ENCODE measurements around the gene PRKCE. TPM values are rescaled to one million over a fixed set of nuclear protein-coding genes. Genes with fewer than 3 reads are reported as not detected.

Gene PRKCE
- total and polyA plus RNA-seq, 7 experiments from 2014 or later = 1.4 to 37.9 (median 19.5) TPM

- Mint-ChIP-seq H3K9me3 (no peaks in the 10 kb centered on the region), H3K36me3 (peaks cover 0 to 2% (median 0%) of the 10 kb centered on the region in 5 donors), H3K27ac (no peak overlapping the region), H3K4me1 (peaks cover 0 to 6% (median 0%) of the 10 kb centered on the region in 7 donors), H3K27me3 (no peaks in the 10 kb centered on the region), H3K4me3 (no peak overlapping the region)
- POLR2A ChIA-PET = interaction anchor here (0.5 kb wide), 1 partner anchor 97 kb away, joined by 3 read pairs; no protein-coding TSS in a partner anchor
- Histone ChIP-seq H3K27ac (ENCODE audit: low read depth, low read length) (no peak overlapping the region), H3K9me3 (ENCODE audit: control insufficient read depth in 2 of 3, low read length in 3 of 3) (no peaks in the 10 kb centered on the region), H3K4me3 (ENCODE audit: low read length) (no peak overlapping the region), H3K27me3 (ENCODE audit: control insufficient read depth in 2 of 2, insufficient read depth in 2 of 2, low read length in 2 of 2) (no peaks in the 10 kb centered on the region), H3K36me3 (ENCODE audit: control insufficient read depth in 2 of 3, insufficient read depth in 3 of 3, low read length in 3 of 3) (no peaks in the 10 kb centered on the region), H3K4me1 (ENCODE audit: control insufficient read depth in 2 of 2, insufficient read depth in 2 of 2, low read length in 2 of 2) (no peaks in the 10 kb centered on the region)
- intact Hi-C loops (cut with micrococcal nuclease) = no loop called here
- CTCF ChIA-PET = no interaction called here
- ATAC-seq (no peak), DNase-seq (no peak)
Measured at GRCh38 chr2:46042207-46042637, 390.7 kb downstream of the PRKCE start.

GRCh38 chr2:46042711-46043110, 391.2 kb downstream of the PRKCE start:
- peaks cover 0 to 2% (median 0%) of the 10 kb centered on the region in 5 donors for H3K36me3 Mint-ChIP-seq
- H3K27me3 ChIP-seq (ENCODE audit: control insufficient read depth in 2 of 2, insufficient read depth in 2 of 2, low read length in 2 of 2) = no peaks in the 10 kb centered on the region
- no peak overlapping the region for H3K4me3 Mint-ChIP-seq
- ChIA-PET POLR2A (interaction anchor here (0.5 kb wide), 1 partner anchor 97 kb away, joined by 3 read pairs; no protein-coding TSS in a partner anchor), CTCF (no interaction called here)
- intact Hi-C loops (cut with micrococcal nuclease) = no loop called here
- H3K27ac ChIP-seq (ENCODE audit: low read depth, low read length) = no peak overlapping the region
- H3K4me1 ChIP-seq (ENCODE audit: control insufficient read depth in 2 of 2, insufficient read depth in 2 of 2, low read length in 2 of 2) = no peaks in the 10 kb centered on the region
- no peak for ATAC-seq
- no peak overlapping the region for H3K27ac Mint-ChIP-seq
- H3K27me3 Mint-ChIP-seq = no peaks in the 10 kb centered on the region
- no peak overlapping the region for H3K4me3 ChIP-seq (ENCODE audit: low read length)
- peaks cover 0 to 6% (median 0%) of the 10 kb centered on the region in 7 donors for H3K4me1 Mint-ChIP-seq
- no peaks in the 10 kb centered on the region for H3K9me3 ChIP-seq (ENCODE audit: control insufficient read depth in 2 of 3, low read length in 3 of 3)
- DNase-seq = no peak
- no peaks in the 10 kb centered on the region for H3K36me3 ChIP-seq (ENCODE audit: control insufficient read depth in 2 of 3, insufficient read depth in 3 of 3, low read length in 3 of 3)
- H3K9me3 Mint-ChIP-seq = no peaks in the 10 kb centered on the region

GRCh38 chr2:46045888-46046287, 394.4 kb downstream of the PRKCE start:
- intact Hi-C loops (cut with micrococcal nuclease) = no loop called here
- DNase-seq (no peak), ATAC-seq (no peak)
- H3K36me3 Mint-ChIP-seq = peaks cover 0 to 11% (median 0%) of the 10 kb centered on the region in 5 donors
- H3K4me1 Mint-ChIP-seq = peaks cover 0 to 12% (median 0%) of the 10 kb centered on the region in 7 donors
- Histone ChIP-seq H3K4me3 (ENCODE audit: low read length) (no peak overlapping the region), H3K27ac (ENCODE audit: low read depth, low read length) (no peak overlapping the region), H3K4me1 (ENCODE audit: control insufficient read depth in 2 of 2, insufficient read depth in 2 of 2, low read length in 2 of 2) (no peaks in the 10 kb centered on the region), H3K36me3 (ENCODE audit: control insufficient read depth in 2 of 3, insufficient read depth in 3 of 3, low read length in 3 of 3) (no peaks in the 10 kb centered on the region), H3K27me3 (ENCODE audit: control insufficient read depth in 2 of 2, insufficient read depth in 2 of 2, low read length in 2 of 2) (no peaks in the 10 kb centered on the region), H3K9me3 (ENCODE audit: control insufficient read depth in 2 of 3, low read length in 3 of 3) (no peaks in the 10 kb centered on the region)
- no peak overlapping the region for H3K4me3 Mint-ChIP-seq
- no peak overlapping the region for H3K27ac Mint-ChIP-seq
- H3K9me3 Mint-ChIP-seq = no peaks in the 10 kb centered on the region
- ChIA-PET POLR2A (no interaction called here), CTCF (interaction anchor here (0.7 kb wide), 1 partner anchor 739 kb away, joined by 3 read pairs; no protein-coding TSS in a partner anchor)
- no peaks in the 10 kb centered on the region for H3K27me3 Mint-ChIP-seq

- Mint-ChIP-seq H3K9me3 (no peaks in the 10 kb centered on the region), H3K27me3 (no peaks in the 10 kb centered on the region), H3K4me1 (peaks cover 0 to 17% (median 0%) of the 10 kb centered on the region in 7 donors), H3K27ac (no peak overlapping the region), H3K4me3 (no peak overlapping the region), H3K36me3 (peaks cover 0 to 22% (median 0%) of the 10 kb centered on the region in 5 donors)
- Histone ChIP-seq H3K9me3 (ENCODE audit: control insufficient read depth in 2 of 3, low read length in 3 of 3) (no peaks in the 10 kb centered on the region), H3K4me1 (ENCODE audit: control insufficient read depth in 2 of 2, insufficient read depth in 2 of 2, low read length in 2 of 2) (no peaks in the 10 kb centered on the region), H3K27me3 (ENCODE audit: control insufficient read depth in 2 of 2, insufficient read depth in 2 of 2, low read length in 2 of 2) (no peaks in the 10 kb centered on the region), H3K27ac (ENCODE audit: low read depth, low read length) (no peak overlapping the region), H3K4me3 (ENCODE audit: low read length) (no peak overlapping the region), H3K36me3 (ENCODE audit: control insufficient read depth in 2 of 3, insufficient read depth in 3 of 3, low read length in 3 of 3) (no peaks in the 10 kb centered on the region)
- ChIA-PET CTCF (interaction anchor here (1.0 kb wide), 1 partner anchor 16 kb away, joined by 3 read pairs; no protein-coding TSS in a partner anchor), POLR2A (no interaction called here)
- DNase-seq = no peak
- no peak for ATAC-seq
- intact Hi-C loops (cut with micrococcal nuclease) = no loop called here
Measured at GRCh38 chr2:46047290-46047689, 395.8 kb downstream of the PRKCE start.

- no peaks in the 10 kb centered on the region for H3K9me3 ChIP-seq (ENCODE audit: control insufficient read depth in 2 of 3, low read length in 3 of 3)
- H3K4me1 ChIP-seq (ENCODE audit: control insufficient read depth in 2 of 2, insufficient read depth in 2 of 2, low read length in 2 of 2) = no peaks in the 10 kb centered on the region
- intact Hi-C loops (cut with micrococcal nuclease) = no loop called here
- DNase-seq = no peak
- ChIA-PET CTCF (no interaction called here), POLR2A (no interaction called here)
- no peaks in the 10 kb centered on the region for H3K27me3 Mint-ChIP-seq
- no peak overlapping the region for H3K4me3 Mint-ChIP-seq
- H3K27ac ChIP-seq (ENCODE audit: low read depth, low read length) = no peak overlapping the region
- H3K27ac Mint-ChIP-seq = no peak overlapping the region
- peaks cover 0 to 20% (median 0%) of the 10 kb centered on the region in 7 donors for H3K4me1 Mint-ChIP-seq
- H3K36me3 ChIP-seq (ENCODE audit: control insufficient read depth in 2 of 3, insufficient read depth in 3 of 3, low read length in 3 of 3) = no peaks in the 10 kb centered on the region
- no peak for ATAC-seq
- no peaks in the 10 kb centered on the region for H3K27me3 ChIP-seq (ENCODE audit: control insufficient read depth in 2 of 2, insufficient read depth in 2 of 2, low read length in 2 of 2)
- peaks cover 0 to 25% (median 0%) of the 10 kb centered on the region in 5 donors for H3K36me3 Mint-ChIP-seq
- H3K9me3 Mint-ChIP-seq = no peaks in the 10 kb centered on the region
- no peak overlapping the region for H3K4me3 ChIP-seq (ENCODE audit: low read length)
Measured at GRCh38 chr2:46048693-46049092, 397.2 kb downstream of the PRKCE start.

- no peak for DNase-seq
- Mint-ChIP-seq H3K27me3 (no peaks in the 10 kb centered on the region), H3K4me1 (peaks cover 0 to 20% (median 0%) of the 10 kb centered on the region in 7 donors), H3K9me3 (peaks cover 0 to 1% (median 0%) of the 10 kb centered on the region in 11 donors), H3K36me3 (peaks cover 0 to 31% (median 0%) of the 10 kb centered on the region in 5 donors), H3K4me3 (no peak overlapping the region), H3K27ac (no peak overlapping the region)
- no peaks in the 10 kb centered on the region for H3K4me1 ChIP-seq (ENCODE audit: control insufficient read depth in 2 of 2, insufficient read depth in 2 of 2, low read length in 2 of 2)
- H3K36me3 ChIP-seq (ENCODE audit: control insufficient read depth in 2 of 3, insufficient read depth in 3 of 3, low read length in 3 of 3) = no peaks in the 10 kb centered on the region
- H3K4me3 ChIP-seq (ENCODE audit: low read length) = no peak overlapping the region
- intact Hi-C loops (cut with micrococcal nuclease) = no loop called here
- no peak overlapping the region for H3K27ac ChIP-seq (ENCODE audit: low read depth, low read length)
- no peaks in the 10 kb centered on the region for H3K9me3 ChIP-seq (ENCODE audit: control insufficient read depth in 2 of 3, low read length in 3 of 3)
- H3K27me3 ChIP-seq (ENCODE audit: control insufficient read depth in 2 of 2, insufficient read depth in 2 of 2, low read length in 2 of 2) = no peaks in the 10 kb centered on the region
- ChIA-PET POLR2A (no interaction called here), CTCF (interaction anchor here (0.8 to 3.6 kb wide), 2 partner anchors 13 to 1864 kb away, joined by 3 to 14 read pairs; no protein-coding TSS in a partner anchor)
- no peak for ATAC-seq
Measured at GRCh38 chr2:46050027-46050426, 398.6 kb downstream of the PRKCE start.

- no peaks in the 10 kb centered on the region for H3K27me3 Mint-ChIP-seq
- ChIA-PET CTCF (interaction anchor here (3.6 kb wide), 1 partner anchor 13 kb away, joined by 14 read pairs; no protein-coding TSS in a partner anchor), POLR2A (no interaction called here)
- H3K9me3 Mint-ChIP-seq = peaks cover 0 to 1% (median 0%) of the 10 kb centered on the region in 11 donors
- no peak overlapping the region for H3K4me3 ChIP-seq (ENCODE audit: low read length)
- ATAC-seq (no peak), DNase-seq (no peak)
- peaks cover 0 to 33% (median 4%) of the 10 kb centered on the region in 5 donors for H3K36me3 Mint-ChIP-seq
- H3K27ac ChIP-seq (ENCODE audit: low read depth, low read length) = no peak overlapping the region
- H3K4me1 Mint-ChIP-seq = peaks cover 0 to 20% (median 0%) of the 10 kb centered on the region in 7 donors
- no peaks in the 10 kb centered on the region for H3K36me3 ChIP-seq (ENCODE audit: control insufficient read depth in 2 of 3, insufficient read depth in 3 of 3, low read length in 3 of 3)
- intact Hi-C loops (cut with micrococcal nuclease) = no loop called here
- no peak overlapping the region for H3K4me3 Mint-ChIP-seq
- H3K4me1 ChIP-seq (ENCODE audit: control insufficient read depth in 2 of 2, insufficient read depth in 2 of 2, low read length in 2 of 2) = no peaks in the 10 kb centered on the region
- no peaks in the 10 kb centered on the region for H3K9me3 ChIP-seq (ENCODE audit: control insufficient read depth in 2 of 3, low read length in 3 of 3)
- no peak overlapping the region for H3K27ac Mint-ChIP-seq
- no peaks in the 10 kb centered on the region for H3K27me3 ChIP-seq (ENCODE audit: control insufficient read depth in 2 of 2, insufficient read depth in 2 of 2, low read length in 2 of 2)
Measured at GRCh38 chr2:46050489-46050888, 399.0 kb downstream of the PRKCE start.
